HEK293 (cell line): ENCODE data around the gene TAPBP.

ENCODE experiments used
- CTCF ChIA-PET: fragments of 350-600 bp; formaldehyde crosslinking; extraction: SDS; loops from one replicate; lab custom pipeline; 2021; ENCODE audit warnings: antibody characterized with exemption; lab: Yijun Ruan, JAX
- POLR2A ChIA-PET: fragments of 300-600 bp; formaldehyde crosslinking; extraction: SDS; loops from one replicate; lab custom pipeline; 2020; ENCODE audit warnings: antibody characterized with exemption, inconsistent platforms; lab: Yijun Ruan, JAX
- H3K27ac ChIP-seq: fragments of 200-500 bp; sonication (Bioruptor generic); 2 replicates; pipeline ENCODE4 v1.5.1; 2014; ENCODE audit warnings: low read depth, low read length, control low read depth, inconsistent platforms; ENCODE audit errors: extremely low read depth
- H3K36me3 ChIP-seq, 2 experiments: fragments of 200-500 bp in 1 of 2; sonication (Bioruptor generic) in 1 of 2; 1 replicate in 1 of 2; 2 replicates in 1 of 2; pipeline ENCODE4 v1.5.1; 2014 to 2017; ENCODE audit warnings: inconsistent platforms in 2 of 2, low read length in 2 of 2; ENCODE audit not compliant: control insufficient read depth in 2 of 2, insufficient read depth in 1 of 2
- H3K4me1 ChIP-seq: fragments of 200-500 bp; sonication (Bioruptor generic); 2 replicates; pipeline ENCODE4 v1.5.1; 2014; ENCODE audit warnings: mild to moderate bottlenecking, low read length, inconsistent platforms; ENCODE audit not compliant: control insufficient read depth, insufficient read depth
- H3K4me3 ChIP-seq: 2 replicates; pipeline ENCODE4 v1.5.1; 2011; ENCODE audit warnings: low read depth, mild to moderate bottlenecking, control low read depth, low read length, moderate library complexity
- H3K9me3 ChIP-seq: fragments of 200-500 bp; sonication (Bioruptor generic); 2 replicates; pipeline ENCODE4 v1.5.1; 2014; ENCODE audit warnings: low read depth, low read length, inconsistent platforms; ENCODE audit not compliant: control insufficient read depth, insufficient read depth
- ATF2 ChIP-seq: fragments of 450-650 bp; formaldehyde crosslinking; IDR thresholded peaks from 2 replicates; pipeline ENCODE4 v1.5.1; 2016; ENCODE audit warnings: missing biosample characterization, missing genetic modification characterization, low read depth
- BCL11B ChIP-seq: fragments of 450-650 bp; formaldehyde crosslinking; IDR thresholded peaks from 2 replicates; pipeline ENCODE4 v1.5.1; 2016; ENCODE audit warnings: low read depth, missing biosample characterization, missing genetic modification characterization
- GLIS1 ChIP-seq: fragments of 450-650 bp; formaldehyde crosslinking; IDR thresholded peaks from 2 replicates; pipeline ENCODE4 v1.5.1; 2016; ENCODE audit warnings: missing biosample characterization, missing genetic modification characterization
- GLIS2 ChIP-seq: fragments of 450-650 bp; formaldehyde crosslinking; IDR thresholded peaks from 2 replicates; pipeline ENCODE4 v1.5.1; 2016; ENCODE audit warnings: missing biosample characterization, missing genetic modification characterization
- KLF17 ChIP-seq: fragments of 450-650 bp; formaldehyde crosslinking; IDR thresholded peaks from 2 replicates; pipeline ENCODE4 v1.5.1; 2016; ENCODE audit warnings: missing biosample characterization, missing genetic modification characterization
- SCRT2 ChIP-seq: fragments of 450-650 bp; formaldehyde crosslinking; IDR thresholded peaks from 2 replicates; pipeline ENCODE4 v1.5.1; 2016; ENCODE audit warnings: missing biosample characterization, missing genetic modification characterization
- SP3 ChIP-seq: fragments of 450-650 bp; formaldehyde crosslinking; IDR thresholded peaks from 2 replicates; pipeline ENCODE4 v1.5.1; 2016; ENCODE audit warnings: missing biosample characterization, missing genetic modification characterization
- WT1 ChIP-seq: fragments of 450-650 bp; formaldehyde crosslinking; IDR thresholded peaks from 2 replicates; pipeline ENCODE4 v1.5.1; 2016; ENCODE audit warnings: missing biosample characterization, missing genetic modification characterization
- ZBTB21 ChIP-seq: fragments of 450-650 bp; formaldehyde crosslinking; IDR thresholded peaks from 2 replicates; pipeline ENCODE4 v1.5.1; 2017; ENCODE audit warnings: missing biosample characterization, missing genetic modification characterization
- ZBTB48 ChIP-seq: fragments of 450-650 bp; formaldehyde crosslinking; IDR thresholded peaks from 2 replicates; pipeline ENCODE4 v1.5.1; 2016; ENCODE audit warnings: missing biosample characterization, missing genetic modification characterization
- ZBTB6 ChIP-seq: fragments of 450-650 bp; formaldehyde crosslinking; IDR thresholded peaks from 2 replicates; pipeline ENCODE4 v1.5.1; 2017; ENCODE audit warnings: missing biosample characterization, missing genetic modification characterization
- ZEB2 ChIP-seq: fragments of 450-650 bp; formaldehyde crosslinking; IDR thresholded peaks from 2 replicates; pipeline ENCODE4 v1.5.1; 2016; ENCODE audit warnings: missing biosample characterization, missing genetic modification characterization
- ZFHX2 ChIP-seq: fragments of 450-650 bp; formaldehyde crosslinking; conservative IDR thresholded peaks from 2 replicates; pipeline ENCODE4 v1.5.1; 2016; ENCODE audit warnings: missing biosample characterization, missing genetic modification characterization
- ZFP69B ChIP-seq: fragments of 450-650 bp; formaldehyde crosslinking; IDR thresholded peaks from 2 replicates; pipeline ENCODE4 v1.5.1; 2016; ENCODE audit warnings: missing biosample characterization, missing genetic modification characterization
- ZNF10 ChIP-seq: fragments of 450-650 bp; formaldehyde crosslinking; IDR thresholded peaks from 2 replicates; pipeline ENCODE4 v1.5.1; 2017; ENCODE audit warnings: missing biosample characterization, missing genetic modification characterization
- ZNF133 ChIP-seq: fragments of 450-650 bp; formaldehyde crosslinking; IDR thresholded peaks from 2 replicates; pipeline ENCODE4 v1.5.1; 2016; ENCODE audit warnings: missing biosample characterization, missing genetic modification characterization
- ZNF23 ChIP-seq: fragments of 450-650 bp; formaldehyde crosslinking; IDR thresholded peaks from 2 replicates; pipeline ENCODE4 v1.5.1; 2016; ENCODE audit warnings: missing biosample characterization, missing genetic modification characterization, borderline replicate concordance
- ZNF292 ChIP-seq: fragments of 450-650 bp; formaldehyde crosslinking; IDR thresholded peaks from 2 replicates; pipeline ENCODE4 v1.5.1; 2016; ENCODE audit warnings: low read depth, missing biosample characterization, missing genetic modification characterization, borderline replicate concordance
- ZNF302 ChIP-seq: fragments of 450-650 bp; formaldehyde crosslinking; IDR thresholded peaks from 2 replicates; pipeline ENCODE4 v1.5.1; 2016; ENCODE audit warnings: missing biosample characterization, missing genetic modification characterization, low read depth
- ZNF335 ChIP-seq: fragments of 450-650 bp; formaldehyde crosslinking; conservative IDR thresholded peaks from 2 replicates; pipeline ENCODE4 v1.5.1; 2016; ENCODE audit warnings: missing biosample characterization, missing genetic modification characterization
- ZNF362 ChIP-seq: fragments of 450-650 bp; formaldehyde crosslinking; IDR thresholded peaks from 2 replicates; pipeline ENCODE4 v1.5.1; 2016; ENCODE audit warnings: missing biosample characterization, missing genetic modification characterization
- ZNF366 ChIP-seq: fragments of 450-650 bp; formaldehyde crosslinking; conservative IDR thresholded peaks from 2 replicates; pipeline ENCODE4 v1.5.1; 2016; ENCODE audit warnings: missing biosample characterization, missing genetic modification characterization
- ZNF394 ChIP-seq: fragments of 450-650 bp; formaldehyde crosslinking; IDR thresholded peaks from 2 replicates; pipeline ENCODE4 v1.5.1; 2016; ENCODE audit warnings: missing biosample characterization, missing genetic modification characterization, mild to moderate bottlenecking, moderate library complexity, borderline replicate concordance
- ZNF530 ChIP-seq: fragments of 450-650 bp; formaldehyde crosslinking; IDR thresholded peaks from 2 replicates; pipeline ENCODE4 v1.5.1; 2016; ENCODE audit warnings: low read depth, missing biosample characterization, missing genetic modification characterization
- ZNF558 ChIP-seq: fragments of 450-650 bp; formaldehyde crosslinking; IDR thresholded peaks from 2 replicates; pipeline ENCODE4 v1.5.1; 2016; ENCODE audit warnings: missing biosample characterization, missing genetic modification characterization
- ZNF596 ChIP-seq: fragments of 450-650 bp; IDR thresholded peaks from 2 replicates; pipeline ENCODE4 v1.5.0; 2018; ENCODE audit warnings: missing biosample characterization, mild to moderate bottlenecking, missing genetic modification characterization, moderate library complexity
- ZNF600 ChIP-seq: fragments of 450-650 bp; formaldehyde crosslinking; IDR thresholded peaks from 2 replicates; pipeline ENCODE4 v1.5.1; 2016; ENCODE audit warnings: missing biosample characterization, missing genetic modification characterization
- ZNF624 ChIP-seq: fragments of 450-650 bp; formaldehyde crosslinking; IDR thresholded peaks from 2 replicates; pipeline ENCODE4 v1.5.1; 2017; ENCODE audit warnings: missing biosample characterization, missing genetic modification characterization
- ZNF629 ChIP-seq: fragments of 450-650 bp; formaldehyde crosslinking; IDR thresholded peaks from 2 replicates; pipeline ENCODE4 v1.5.1; 2017; ENCODE audit warnings: missing biosample characterization, missing genetic modification characterization
- ZNF660 ChIP-seq: fragments of 450-650 bp; IDR thresholded peaks from 2 replicates; pipeline ENCODE4 v1.5.1; 2018; ENCODE audit warnings: missing biosample characterization, mild to moderate bottlenecking, missing genetic modification characterization
- ZNF707 ChIP-seq: fragments of 450-650 bp; formaldehyde crosslinking; IDR thresholded peaks from 2 replicates; pipeline ENCODE4 v1.5.1; 2016; ENCODE audit warnings: missing biosample characterization, missing genetic modification characterization
- ZSCAN18 ChIP-seq: fragments of 450-650 bp; formaldehyde crosslinking; IDR thresholded peaks from 2 replicates; pipeline ENCODE4 v1.5.1; 2016; ENCODE audit warnings: missing biosample characterization, missing genetic modification characterization

Gene TAPBP

GRCh38 chr6:33320315-33321181 lies 6.7 kb upstream of the TAPBP start:
- H3K36me3 ChIP-seq: peaks cover 14 to 41% of the 10 kb centered on the region in 2 experiments
- no peaks in the 10 kb centered on the region for H3K9me3 ChIP-seq
- CTCF ChIA-PET: interaction anchor here (0.6 to 2.9 kb wide), 5 partner anchors 17 to 198 kb away, joined by 3 to 21 read pairs (median 4); partner anchors contain the start of gene RGL2
- 0 out of 2 replicates have a peak overlapping the region, but pooled peaks have one; percentile 18 for H3K27ac ChIP-seq
- POLR2A ChIA-PET: interaction anchor here (1.0 to 1.9 kb wide), 7 partner anchors 21 to 349 kb away, joined by 3 to 13 read pairs (median 4); partner anchors contain the start of genes B3GALT4, PFDN6, PHF1 and RGL2
- H3K4me3 ChIP-seq: no peak overlapping the region; the same call in 1 of the 2 replicates
- peaks cover 20% of the 10 kb centered on the region for H3K4me1 ChIP-seq
- TF ChIP-seq ZNF530 (tag by site-specific recombination) (no peak), ZNF366 (tag by site-specific recombination) (peak; percentile 72), BCL11B (no peak), ZFHX2 (tag by site-specific recombination) (peak; percentile 68), ZNF660 (tag by site-specific recombination) (peak; percentile 59), ZNF362 (tag by site-specific recombination) (0 out of 2 replicates have a peak, but pooled peaks have one; percentile 29), GLIS1 (tag by site-specific recombination) (peak; percentile 64), ZNF302 (no peak), ZEB2 (tag by site-specific recombination) (peak; percentile 97), ZNF394 (tag by site-specific recombination) (peak; percentile 70), ZNF23 (tag by site-specific recombination) (no peak), SCRT2 (tag by site-specific recombination) (peak; percentile 68), KLF17 (tag by site-specific recombination) (no peak), WT1 (tag by site-specific recombination) (peak; percentile 31; the same call in 1 of the 2 replicates), ZNF10 (tag by site-specific recombination) (no peak), ZNF596 (no peak), GLIS2 (tag by site-specific recombination) (peak; percentile 66; the same call in 1 of the 2 replicates), ZNF292 (tag by site-specific recombination) (no peak), ZNF600 (peak; percentile 95), ZNF133 (tag by site-specific recombination) (no peak), ZNF629 (tag by site-specific recombination) (peak; percentile 99), ZBTB21 (tag by site-specific recombination) (peak; percentile 92), ZSCAN18 (tag by site-specific recombination) (no peak), ZBTB6 (tag by site-specific recombination) (peak; percentile 71; the same call in 1 of the 2 replicates), ZNF558 (tag by site-specific recombination) (no peak; the same call in 1 of the 2 replicates), ZNF707 (tag by site-specific recombination) (no peak), ZNF335 (tag by site-specific recombination) (peak; percentile 58), ZBTB48 (tag by site-specific recombination) (0 out of 2 replicates have a peak, but pooled peaks have one; percentile 21), ZNF624 (no peak), ATF2 (peak; percentile 97), SP3 (tag by site-specific recombination) (peak; percentile 40), ZFP69B (tag by site-specific recombination) (peak; percentile 46; the same call in 1 of the 2 replicates)
